SH-SY5Y (cell line): ENCODE data around the gene CERS1.

Source experiments
- GATA2 ChIP-seq: IDR thresholded peaks from 2 replicates; pipeline ENCODE4 v1.6.1; 2011; ENCODE audit warnings: mild to moderate bottlenecking, low read depth, low read length
- GATA3 ChIP-seq: IDR thresholded peaks from 2 replicates; pipeline ENCODE4 v1.6.1; 2011; ENCODE audit warnings: low read depth, mild to moderate bottlenecking, low read length, moderate library complexity

GRCh38 chr19:18850471-18851375 is 45.2 kb downstream of the CERS1 start:
- TF ChIP-seq GATA3 (no peak), GATA2 (no peak)
